ENCODE measurements around the gene SOHLH1.

DNA sequence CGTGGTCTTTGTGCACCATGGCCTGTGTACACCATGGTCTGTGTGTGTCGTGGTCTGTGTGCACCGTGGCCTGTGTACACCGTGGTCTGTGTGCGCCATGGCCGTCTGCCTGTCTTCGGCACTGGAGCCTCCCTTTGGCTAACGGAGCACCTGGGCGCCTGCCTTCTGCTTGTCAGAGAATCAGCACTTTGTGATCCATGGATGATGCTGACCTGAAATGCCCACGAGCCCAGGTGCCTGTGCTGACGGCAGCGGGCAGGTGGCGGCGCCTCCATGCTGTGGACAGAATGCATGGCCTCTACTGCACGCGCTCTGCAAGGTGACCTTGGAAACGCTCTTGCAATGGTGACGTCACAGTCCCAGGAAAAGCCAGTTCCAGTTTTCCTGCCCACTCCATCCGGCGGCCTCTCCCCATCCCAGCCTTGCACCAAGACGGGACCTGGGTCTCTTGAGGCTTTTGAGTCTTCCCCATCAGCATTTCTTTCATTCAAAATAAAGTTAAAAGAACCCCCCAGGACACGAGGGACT lies 21.6 kb downstream of the SOHLH1 start:
- TF ChIP-seq, protein P1, sequence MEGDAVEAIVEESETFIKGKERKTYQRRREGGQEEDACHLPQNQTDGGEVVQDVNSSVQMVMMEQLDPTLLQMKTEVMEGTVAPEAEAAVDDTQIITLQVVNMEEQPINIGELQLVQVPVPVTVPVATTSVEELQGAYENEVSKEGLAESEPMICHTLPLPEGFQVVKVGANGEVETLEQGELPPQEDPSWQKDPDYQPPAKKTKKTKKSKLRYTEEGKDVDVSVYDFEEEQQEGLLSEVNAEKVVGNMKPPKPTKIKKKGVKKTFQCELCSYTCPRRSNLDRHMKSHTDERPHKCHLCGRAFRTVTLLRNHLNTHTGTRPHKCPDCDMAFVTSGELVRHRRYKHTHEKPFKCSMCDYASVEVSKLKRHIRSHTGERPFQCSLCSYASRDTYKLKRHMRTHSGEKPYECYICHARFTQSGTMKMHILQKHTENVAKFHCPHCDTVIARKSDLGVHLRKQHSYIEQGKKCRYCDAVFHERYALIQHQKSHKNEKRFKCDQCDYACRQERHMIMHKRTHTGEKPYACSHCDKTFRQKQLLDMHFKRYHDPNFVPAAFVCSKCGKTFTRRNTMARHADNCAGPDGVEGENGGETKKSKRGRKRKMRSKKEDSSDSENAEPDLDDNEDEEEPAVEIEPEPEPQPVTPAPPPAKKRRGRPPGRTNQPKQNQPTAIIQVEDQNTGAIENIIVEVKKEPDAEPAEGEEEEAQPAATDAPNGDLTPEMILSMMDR (IDR thresholded peaks at IDR 0.05) = no peak
- TF ChIP-seq CREM (CRISPR knock-in tag; IDR thresholded peaks at IDR 0.05) = no peak
- TF ChIP-seq, protein P2, sequence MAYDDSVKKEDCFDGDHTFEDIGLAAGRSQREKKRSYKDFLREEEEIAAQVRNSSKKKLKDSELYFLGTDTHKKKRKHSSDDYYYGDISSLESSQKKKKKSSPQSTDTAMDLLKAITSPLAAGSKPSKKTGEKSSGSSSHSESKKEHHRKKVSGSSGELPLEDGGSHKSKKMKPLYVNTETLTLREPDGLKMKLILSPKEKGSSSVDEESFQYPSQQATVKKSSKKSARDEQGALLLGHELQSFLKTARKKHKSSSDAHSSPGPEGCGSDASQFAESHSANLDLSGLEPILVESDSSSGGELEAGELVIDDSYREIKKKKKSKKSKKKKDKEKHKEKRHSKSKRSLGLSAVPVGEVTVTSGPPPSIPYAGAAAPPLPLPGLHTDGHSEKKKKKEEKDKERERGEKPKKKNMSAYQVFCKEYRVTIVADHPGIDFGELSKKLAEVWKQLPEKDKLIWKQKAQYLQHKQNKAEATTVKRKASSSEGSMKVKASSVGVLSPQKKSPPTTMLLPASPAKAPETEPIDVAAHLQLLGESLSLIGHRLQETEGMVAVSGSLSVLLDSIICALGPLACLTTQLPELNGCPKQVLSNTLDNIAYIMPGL (CRISPR knock-in tag; IDR thresholded peaks at IDR 0.05) = no peak
- TF ChIP-seq JUN (CRISPR knock-in tag; IDR thresholded peaks at IDR 0.05) = no peak

All from WTC11 (cell line).